Left renal cortex interstitium (tissue), 4 donors: ENCODE measurements around the gene LRMDA. TPM values are rescaled to one million over a fixed set of nuclear protein-coding genes. Genes with fewer than 3 reads are reported as not detected.

ENCODE experiments used
- DNase-seq, 4 donors: peaks; one replicate each; pipeline ENCODE4 v3.0.0-alpha.2; 2013; ENCODE audit warnings: low read depth in 4 of 4, low spot score in 2 of 4, missing footprints in 1 of 4
- polyA plus RNA-seq, 4 donors: library from polyadenylated mRNA; unstranded; fragments of 120-200 nt; gene quantifications; one replicate each; pipeline ENCODE4 v1.2.1, GENCODE V29; 2013; ENCODE audit not compliant: insufficient read length in 4 of 4

LRMDA gene
- polyA plus RNA-seq, 4 donors: 15.3 to 23.5 (median 21.1) TPM

DNA sequence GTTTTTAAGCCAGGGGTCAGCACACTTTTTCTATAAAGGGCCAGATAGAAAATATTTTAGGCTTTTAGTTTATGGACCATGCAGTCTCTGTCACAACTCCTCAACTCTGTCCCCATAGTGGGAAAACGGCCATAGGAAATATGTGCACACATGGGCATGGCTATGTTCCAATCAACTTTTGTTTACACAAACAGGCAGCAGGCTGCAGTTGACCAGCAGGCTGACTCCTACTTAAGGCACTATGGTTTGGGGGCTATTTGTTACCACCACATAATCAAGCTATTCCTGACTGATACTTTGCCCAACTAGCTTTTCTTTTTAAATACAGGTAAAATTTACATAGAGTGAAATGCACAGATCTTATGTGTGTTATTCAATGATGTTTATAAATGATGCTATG is 362.4 kb downstream of the LRMDA start:
- DNase-seq: no peak

DNA sequence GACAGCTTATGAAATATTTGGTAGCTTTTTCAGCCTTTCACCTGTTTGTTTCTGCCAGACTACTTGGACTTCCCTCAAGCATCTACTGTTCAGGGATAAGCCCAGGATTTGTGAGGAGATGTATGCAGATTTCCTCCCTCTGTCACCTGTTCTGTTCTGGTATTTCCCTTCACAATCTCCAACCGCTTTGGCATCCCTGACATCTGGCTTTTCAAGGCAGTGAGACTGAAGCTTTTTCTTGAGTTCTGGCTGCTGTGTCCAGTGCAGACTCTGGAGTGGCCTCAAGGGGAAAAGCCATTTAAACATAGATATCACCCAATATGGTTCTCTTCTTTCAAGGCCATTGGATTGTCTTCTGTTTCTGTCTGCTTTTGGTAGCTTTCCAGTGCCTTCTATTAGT is 369.7 kb downstream of the LRMDA start:
- no peak for DNase-seq

DNA sequence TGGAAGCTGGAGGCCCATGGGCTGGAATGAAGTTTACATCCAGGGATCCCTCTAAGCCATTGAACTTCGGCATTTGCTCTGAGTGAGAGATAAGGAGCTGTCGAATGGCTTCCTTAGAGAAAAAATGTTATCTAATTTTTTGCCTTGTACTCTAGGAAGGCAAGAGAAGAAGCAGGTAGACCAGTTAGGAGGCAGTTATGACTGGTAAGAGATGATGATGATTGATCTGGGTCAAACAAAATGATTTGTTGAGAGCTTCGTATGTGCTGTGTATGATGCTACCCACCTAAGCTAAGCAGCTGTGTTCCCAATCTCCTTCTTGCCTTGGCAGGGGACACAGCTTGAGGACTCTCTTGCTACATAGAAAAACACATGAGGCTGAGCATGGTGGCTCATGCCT is 370.2 kb downstream of the LRMDA start:
- no peak for DNase-seq

DNA sequence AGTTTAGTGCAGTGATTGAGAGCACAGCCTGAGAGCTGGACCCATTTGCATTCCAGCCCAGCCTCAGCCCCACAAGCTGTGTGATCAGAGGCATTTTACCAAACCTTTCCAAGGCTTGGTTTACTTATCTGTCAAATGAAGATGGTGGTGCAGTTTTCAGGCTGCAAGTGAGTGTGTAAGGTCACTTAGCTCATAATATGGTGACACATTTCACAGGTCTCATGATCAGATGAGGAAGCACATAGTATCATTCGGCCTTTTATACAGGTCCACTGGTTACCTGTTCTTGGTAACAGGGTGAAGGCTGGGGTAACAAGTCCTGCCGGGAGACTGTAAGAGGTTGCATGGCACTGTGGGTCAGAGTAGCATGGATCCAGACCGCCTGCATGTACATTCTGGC is 371.7 kb downstream of the LRMDA start:
- DNase-seq: no peak

DNA sequence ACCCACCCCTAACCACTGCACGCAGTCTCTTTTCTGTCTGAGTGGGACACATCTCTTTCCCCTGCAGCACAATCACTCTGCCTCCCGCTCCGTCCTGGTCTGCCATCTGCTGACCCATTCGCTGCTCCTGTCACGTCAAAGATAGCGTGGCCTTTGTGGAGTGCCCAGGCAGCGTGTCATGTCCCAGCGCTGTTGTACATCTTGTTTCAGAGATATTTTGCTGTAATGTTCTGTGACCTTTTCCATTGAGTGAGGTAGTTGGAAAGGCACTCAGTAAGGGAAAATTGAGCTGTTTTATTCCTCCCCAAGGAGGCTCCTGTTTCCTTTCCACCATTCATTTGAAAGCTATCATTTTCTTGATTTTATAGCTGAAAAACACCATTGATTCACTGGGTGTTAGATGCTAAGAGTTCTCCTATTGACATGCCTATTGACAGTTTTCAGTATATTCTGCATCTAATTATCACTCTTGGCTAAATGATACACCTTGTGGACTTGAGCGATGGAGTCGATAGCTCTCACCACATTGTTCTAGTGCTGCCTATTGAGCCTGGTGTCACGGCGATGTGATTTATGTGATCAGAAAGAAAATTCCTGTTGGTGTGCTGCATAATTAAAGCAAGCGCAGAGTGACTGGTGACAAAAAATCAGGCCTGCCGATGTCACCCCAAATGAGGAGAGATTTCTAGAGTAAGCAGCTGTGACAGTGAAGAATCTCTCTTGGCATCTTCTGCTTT is 372.6 kb downstream of the LRMDA start:
- no peak for DNase-seq

DNA sequence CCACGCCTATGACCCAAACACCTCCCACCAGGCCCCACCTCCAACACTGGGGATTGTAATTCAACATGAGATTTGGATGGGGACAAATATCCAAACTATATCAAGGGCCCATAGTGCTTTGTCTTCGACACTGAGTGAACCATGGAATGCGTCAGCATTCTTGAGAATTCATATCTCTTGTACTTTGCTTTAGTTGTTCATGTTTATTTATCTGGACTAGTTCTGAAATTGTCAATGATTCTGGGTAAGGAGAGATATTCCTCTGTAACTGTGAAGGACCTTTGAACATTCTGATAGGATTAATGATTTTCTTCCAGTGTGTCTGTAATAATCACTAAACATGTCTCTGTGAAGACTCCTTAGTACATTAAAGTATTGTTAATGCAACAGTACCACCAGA is 374.8 kb downstream of the LRMDA start:
- no peak for DNase-seq

DNA sequence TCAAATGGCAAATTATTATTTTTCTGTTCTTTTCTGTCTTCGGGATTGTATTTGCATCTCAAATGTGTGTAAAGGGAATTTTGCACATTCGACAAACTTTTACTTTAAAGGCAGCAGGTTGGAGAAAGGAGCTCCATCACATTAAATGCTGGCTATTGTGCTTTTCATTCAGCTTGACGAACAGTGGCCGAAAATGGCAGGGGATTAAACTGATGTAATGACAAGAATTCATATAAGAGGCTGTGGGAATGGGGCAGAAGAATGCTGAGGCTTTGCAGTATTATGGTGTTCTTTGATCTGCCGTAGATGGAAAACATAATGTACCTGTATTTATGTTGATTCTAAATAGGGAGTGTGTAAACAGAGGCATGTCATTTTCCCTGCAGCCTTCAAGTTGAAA is 376.0 kb downstream of the LRMDA start:
- DNase-seq: no peak

DNA sequence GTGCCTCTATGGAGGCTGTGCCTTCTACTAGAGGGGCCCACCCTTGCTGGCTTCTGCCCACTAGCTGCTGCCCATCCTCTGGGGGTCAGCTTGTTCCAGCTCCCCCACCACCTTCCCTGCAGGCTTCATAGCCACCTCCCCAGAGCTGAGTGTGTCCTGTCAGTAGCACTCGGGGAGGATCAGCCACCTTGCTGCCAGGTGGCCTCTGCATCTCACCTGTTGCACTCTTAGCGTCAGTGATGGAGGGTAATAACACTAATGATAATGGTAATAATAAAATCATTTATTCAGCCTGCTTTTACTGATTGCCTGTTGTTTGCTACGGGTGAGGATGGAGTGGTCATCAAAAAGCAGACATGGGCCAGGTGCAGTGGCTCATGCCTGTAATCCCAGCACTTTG is 377.6 kb downstream of the LRMDA start:
- no peak for DNase-seq

DNA sequence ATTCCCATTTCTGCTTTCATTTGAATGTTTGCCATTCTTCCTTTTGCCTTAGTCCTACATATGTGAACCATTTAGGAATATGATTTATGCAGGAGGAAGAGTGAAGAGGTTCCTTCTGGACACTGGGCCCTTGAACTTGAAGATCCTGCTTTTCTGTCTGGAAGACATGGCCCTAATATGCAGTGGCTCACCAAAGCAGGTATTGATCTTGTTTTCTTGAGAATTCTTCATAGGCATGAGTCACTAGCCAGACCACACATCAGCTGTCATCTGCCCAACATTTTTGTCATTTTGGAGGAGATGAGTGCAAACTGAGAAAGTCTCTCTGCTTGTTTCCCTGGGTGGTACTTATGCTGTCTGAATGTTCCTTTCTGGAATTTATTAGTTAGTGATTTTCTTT is 382.6 kb downstream of the LRMDA start:
- no peak for DNase-seq

DNA sequence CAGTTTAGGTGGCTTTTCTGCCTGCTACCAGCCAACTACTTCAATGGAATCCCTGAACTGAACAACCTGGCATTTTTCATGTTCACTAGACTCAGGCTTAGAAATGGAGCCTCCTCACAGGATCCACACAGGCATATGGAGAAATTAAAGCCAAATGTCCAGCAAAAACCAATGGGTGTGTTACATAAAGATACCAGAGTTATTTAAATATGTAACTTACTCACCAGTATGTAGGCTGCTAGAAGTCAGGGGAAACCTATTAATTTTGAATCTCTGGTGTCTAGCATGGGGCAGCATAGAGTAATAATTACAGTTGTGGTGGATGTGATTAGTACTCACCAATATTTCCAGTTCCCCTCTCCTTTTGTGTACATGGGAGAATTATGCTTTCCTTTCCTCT is 383.6 kb downstream of the LRMDA start:
- DNase-seq: no peak

DNA sequence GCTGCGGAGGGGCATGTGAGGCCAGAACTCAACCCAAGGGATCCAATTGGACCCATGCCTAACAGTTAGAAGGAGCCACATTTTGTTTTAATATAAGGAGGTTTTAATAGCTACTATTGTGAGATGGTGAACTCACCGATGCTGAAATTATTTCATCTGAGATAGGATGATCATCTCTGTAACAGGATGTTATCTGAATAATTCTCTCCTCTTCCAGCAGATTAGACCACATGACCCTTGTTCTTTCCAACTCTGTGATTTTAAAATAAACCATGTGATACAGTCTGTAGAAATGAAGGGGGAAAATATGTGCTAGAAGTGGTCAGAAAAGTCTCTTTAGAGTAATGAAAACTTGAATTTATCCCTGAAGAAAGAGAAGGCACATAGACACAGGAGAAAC is 385.8 kb downstream of the LRMDA start:
- DNase-seq: no peak

DNA sequence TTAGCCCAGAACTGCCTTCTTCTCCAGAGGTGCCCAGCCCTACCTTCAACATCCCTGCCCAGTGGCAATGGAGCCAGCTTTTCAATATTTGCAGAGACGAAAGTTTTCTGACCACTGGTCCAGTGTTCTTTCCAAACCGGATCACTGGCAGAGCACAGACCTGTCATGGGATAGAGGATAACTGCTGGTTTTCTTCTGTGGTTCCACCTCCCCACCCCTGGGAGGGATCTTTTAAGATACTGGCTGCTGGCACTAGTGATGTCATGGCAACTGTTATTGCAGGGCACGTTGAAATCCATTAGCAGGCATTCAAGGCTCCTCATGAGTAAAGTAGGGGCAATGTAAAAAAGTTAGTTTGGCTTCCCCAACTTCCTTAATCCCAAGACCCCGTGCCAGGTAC is 387.1 kb downstream of the LRMDA start:
- no peak for DNase-seq

DNA sequence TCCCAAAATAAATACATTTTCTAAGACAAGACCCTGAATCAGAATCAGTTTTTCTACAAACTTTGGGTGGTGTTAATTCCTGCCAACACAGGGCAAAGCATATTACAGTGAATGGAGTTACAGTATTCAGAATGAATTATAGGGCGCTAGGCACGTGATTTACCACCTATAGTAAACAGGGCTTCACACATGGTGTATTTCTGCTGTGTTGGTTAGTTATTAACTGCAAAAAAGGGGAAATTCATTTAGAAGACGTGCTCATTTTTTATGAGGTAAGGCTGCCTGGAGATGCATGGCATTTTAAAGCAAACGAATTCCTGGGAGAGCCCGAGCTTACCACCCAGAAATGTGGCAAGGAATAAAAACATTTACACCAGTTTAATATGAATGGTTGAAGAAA is 393.8 kb downstream of the LRMDA start:
- no peak for DNase-seq

DNA sequence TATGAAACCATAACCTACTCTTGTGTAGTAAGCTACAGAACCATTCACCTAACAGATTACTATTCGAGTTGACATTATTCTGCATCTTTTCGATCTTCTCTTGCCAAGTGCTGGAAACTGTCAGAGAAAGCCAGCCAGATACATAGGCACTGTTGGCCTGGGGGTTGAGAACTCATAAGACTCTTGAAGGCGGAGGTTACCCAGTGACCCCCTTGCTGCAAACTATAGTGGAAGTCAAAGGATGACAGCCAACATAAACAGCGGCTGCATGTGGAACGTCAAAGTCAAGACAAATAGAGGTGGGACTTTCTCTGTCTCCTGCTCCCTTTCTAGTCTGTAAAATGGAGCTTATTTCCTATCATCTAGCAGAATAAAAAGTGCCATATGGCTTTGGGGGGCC is 394.2 kb downstream of the LRMDA start:
- DNase-seq: no peak

DNA sequence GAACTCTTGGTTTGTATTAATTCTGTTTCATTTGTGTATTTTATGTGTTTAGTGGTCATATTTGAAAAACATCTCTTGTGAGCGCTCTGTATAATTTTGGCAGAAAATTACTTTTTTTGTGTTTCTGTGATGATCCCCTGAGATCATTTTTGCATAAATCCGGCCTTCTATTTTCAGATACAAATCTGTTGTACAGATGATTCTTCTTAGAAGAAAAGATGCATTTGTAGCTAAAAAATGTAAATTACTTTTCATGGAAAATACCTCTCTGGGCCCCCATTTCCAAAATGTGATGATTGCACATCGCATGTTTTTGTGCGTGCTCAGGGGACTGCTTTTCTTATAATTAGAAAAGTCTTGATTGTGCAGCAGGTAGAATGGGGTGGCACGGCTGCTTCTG is 395.4 kb downstream of the LRMDA start:
- no peak for DNase-seq

DNA sequence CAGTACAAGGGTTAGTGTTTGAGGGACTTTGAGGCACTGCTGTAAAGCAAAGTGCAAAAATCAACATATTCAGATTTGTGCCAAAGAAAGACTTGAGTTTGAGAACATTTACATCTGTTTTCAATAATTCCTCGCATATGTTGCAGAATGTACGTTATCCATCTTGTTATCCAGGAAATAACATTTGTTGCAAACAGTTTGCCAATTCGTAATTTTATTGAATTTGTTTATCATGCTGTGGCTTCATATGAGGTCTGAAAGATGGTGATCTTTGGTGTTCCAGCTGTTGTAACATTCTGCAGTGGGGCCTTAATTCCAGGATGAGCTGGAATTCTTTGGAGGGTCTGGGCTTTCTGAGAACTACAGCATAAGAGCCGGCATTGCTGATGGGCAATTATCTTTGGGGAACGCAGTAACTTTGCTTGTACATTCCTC is 396.2 kb downstream of the LRMDA start:
- DNase-seq: no peak

DNA sequence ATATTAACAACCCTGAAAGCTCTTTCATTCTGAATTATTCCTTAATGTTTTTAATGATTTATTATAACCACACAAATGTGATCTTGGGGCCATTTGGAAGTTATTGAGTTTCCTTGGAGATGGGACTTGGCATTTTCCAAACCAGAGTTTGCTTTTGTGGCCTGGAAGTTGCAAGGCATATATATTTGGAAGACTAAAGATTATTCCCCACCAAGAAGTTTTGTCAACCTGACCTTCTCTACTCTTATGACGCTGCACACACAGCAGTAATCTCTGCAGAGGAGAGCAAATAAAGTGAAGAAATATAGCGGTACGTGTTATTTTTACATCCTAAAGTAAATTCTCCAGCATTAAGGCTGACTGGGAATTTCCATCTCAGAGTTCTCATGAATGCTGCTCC is 397.0 kb downstream of the LRMDA start:
- DNase-seq: no peak

DNA sequence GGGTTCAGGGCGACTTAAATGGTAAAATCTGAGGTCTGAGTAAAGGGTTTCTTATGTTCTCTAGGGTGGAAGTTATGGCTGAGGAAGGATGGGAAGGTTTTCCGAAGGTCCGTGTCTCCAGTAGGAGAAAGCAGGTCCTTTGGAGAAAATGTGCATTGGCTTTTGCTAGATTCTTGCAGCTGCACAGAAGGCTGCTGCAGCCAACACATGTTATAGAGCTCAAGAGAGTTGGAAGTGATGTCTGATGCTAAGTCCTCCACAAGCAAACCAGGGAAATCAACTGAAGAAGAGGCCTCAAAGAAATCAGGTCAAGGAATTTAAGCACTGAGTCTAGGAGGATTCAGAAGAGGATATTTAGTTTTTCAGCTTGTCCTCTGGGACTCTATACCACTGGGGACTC is 404.6 kb downstream of the LRMDA start:
- DNase-seq: no peak

DNA sequence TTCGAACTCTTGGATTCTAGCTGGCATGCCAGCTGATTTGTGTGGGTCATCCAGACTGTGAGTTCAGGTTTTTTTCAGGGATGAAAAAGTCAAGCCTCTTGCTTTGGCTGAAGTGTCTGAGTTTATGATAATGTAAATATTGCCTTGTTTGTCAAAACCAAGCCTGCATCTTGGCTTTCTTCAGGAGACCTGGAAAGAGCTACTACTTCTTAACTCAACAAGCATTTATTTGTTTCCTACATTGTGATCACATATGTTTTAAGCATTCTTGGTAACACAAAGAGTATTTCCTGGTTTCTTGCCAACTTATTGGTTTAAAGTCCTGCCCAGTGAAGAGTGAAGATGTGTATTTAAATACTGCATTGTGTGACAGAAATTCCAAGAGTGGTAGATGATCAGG is 407.1 kb downstream of the LRMDA start:
- no peak for DNase-seq

DNA sequence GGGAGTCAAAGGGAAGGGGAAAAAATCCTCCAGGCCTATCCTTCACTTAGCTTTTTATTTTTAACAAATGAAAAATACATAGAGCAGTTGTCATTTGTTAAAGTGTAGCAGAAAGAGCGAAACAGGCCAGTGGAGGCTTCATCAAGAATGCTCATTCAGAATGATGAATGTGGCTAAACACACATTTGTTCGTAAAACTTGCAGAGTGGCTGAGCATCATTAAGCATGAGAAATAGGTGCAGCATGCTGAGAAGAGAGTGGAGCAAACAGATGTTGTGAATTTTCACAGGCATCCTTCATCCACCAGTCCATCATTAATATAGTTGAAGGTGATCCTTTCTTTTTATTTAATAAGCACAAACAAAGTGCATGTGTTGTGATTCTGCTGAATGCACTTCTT is 407.6 kb downstream of the LRMDA start:
- no peak for DNase-seq

DNA sequence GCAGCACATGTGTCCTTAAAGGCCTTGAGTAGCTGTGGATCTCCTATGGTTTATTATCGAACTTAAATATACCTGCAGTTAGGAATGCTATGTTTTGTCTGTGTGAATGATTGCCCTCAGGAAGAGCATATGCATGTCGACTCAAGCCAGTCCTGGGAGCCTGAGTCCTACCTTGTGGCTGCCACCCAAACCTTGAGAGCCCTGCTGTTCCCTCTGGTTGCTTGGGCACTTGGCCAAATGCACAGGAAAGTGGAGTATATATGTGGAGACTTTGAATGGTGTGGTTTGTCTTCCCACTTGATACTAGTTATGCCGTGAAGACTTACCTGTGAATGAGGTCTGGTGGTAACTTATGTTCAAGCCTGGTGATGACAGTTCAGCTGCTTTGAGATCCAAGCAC is 409.8 kb downstream of the LRMDA start:
- no peak for DNase-seq

DNA sequence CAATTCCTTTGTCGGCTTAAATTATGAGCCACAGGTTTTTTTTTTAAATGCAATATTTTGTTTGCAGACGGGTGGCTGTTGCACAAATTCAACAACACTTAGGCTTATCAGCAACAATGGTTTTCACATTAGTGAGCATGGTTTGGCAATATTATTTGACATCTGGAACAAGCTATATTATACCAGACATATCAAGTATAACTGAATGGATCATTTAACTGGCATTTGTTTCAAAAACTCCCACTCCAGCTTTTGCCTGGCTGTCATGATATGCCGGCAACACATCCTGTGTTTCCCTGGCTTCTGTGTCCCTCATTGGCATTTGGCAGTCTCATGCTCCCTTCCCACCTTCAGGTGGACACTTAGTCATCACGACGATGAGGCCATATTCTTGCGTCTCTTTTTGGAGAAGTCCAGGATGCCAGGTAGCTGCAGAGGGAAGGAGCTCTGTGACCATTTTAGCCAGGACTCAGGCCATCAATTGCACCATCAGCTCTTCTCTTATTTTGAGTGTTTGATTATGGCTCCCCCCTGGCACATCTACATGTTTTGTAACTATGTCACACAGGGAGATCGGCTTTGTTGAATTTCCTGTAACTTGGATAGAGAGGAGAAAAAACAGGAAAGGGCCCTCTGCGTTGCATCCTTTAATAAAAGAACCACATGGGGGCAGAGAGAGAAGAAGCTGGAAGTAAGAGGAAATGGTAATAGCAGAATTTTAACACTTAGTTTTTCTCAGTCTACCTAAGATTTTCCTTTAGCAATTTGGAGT is 413.9 kb downstream of the LRMDA start:
- no peak for DNase-seq
